ENCODE results near the gene MORN3. TPM values are rescaled to one million over a fixed set of nuclear protein-coding genes. Genes with fewer than 3 reads are reported as not detected.

The MORN3 gene
- total and polyA plus RNA-seq, 2 donors (not counting 1 experiment from before 2014, with no cell fraction given) = 0.22 to 1.3 TPM

DNA sequence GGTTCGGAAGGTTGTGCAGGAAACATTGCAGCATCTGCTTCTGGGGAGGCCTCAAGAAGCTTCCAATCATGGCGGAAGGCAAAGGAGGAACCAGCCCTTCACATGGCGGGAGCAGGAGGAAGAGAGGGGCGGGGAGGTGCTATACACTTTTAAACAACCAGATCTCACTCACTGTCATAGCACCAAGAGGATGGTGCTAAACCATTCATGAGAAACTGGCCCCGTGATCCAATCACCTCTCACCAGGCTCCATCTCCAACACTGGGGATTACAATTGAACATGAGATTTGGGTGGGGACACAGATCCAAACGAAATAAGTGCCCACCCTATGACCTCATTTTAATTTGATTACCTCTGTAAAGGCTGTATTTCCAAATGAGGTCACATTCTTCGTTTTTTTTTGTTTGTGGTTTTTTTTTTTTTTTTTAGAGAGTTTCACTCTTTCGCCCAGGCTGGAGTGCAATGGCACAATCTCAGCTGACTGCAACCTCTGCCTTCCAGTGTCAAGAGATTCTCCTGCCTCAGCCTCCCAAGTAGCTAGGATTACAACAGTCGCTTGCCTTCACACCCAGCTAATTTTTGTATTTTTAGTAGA, 54.5 kb downstream of the MORN3 start:
- CTCF ChIA-PET = interaction anchor here (1.2 to 1.3 kb wide), 2 partner anchors 62 to 76 kb away, joined by 3 read pairs; no protein-coding TSS in a partner anchor
- Histone ChIP-seq H3K4me1 (ENCODE audit: control insufficient read depth in 2 of 2, insufficient read depth in 2 of 2, low read length in 2 of 2) (peaks cover 15 to 26% of the 10 kb centered on the region in 2 donors), H2AFZ (ENCODE audit: insufficient read depth, low read depth, low read length, poor library complexity, severe bottlenecking) (no peak overlapping the region), H3K27me3 (replicated peaks in 1 of 4; ENCODE audit: control extremely low read depth in 1 of 4, control insufficient read depth in 3 of 4, insufficient read depth in 4 of 4, low read length in 3 of 4) (no peaks in the 10 kb centered on the region), H3K9ac (ENCODE audit: low read length) (no peak overlapping the region), H3K4me3 (ENCODE audit: control extremely low read depth in 1 of 5, extremely low read depth in 1 of 5, insufficient read depth in 1 of 5, low read depth in 2 of 5, low read length in 4 of 5) (no peak overlapping the region), H3K36me3 (replicated peaks in 1 of 2; ENCODE audit: control extremely low read depth in 1 of 2, control insufficient read depth in 1 of 2, extremely low read depth in 1 of 2, insufficient read depth in 2 of 2, low read length in 1 of 2) (no peaks in the 10 kb centered on the region), H3K4me2 (replicated peaks; ENCODE audit: low read depth, low read length, poor library complexity, severe bottlenecking) (no peak overlapping the region), H3K79me2 (ENCODE audit: control insufficient read depth, insufficient read depth, low read length) (no peaks in the 10 kb centered on the region), H3K9me3 (ENCODE audit: control extremely low read depth in 1 of 3, control insufficient read depth in 2 of 3, insufficient read depth in 1 of 3, low read length in 2 of 3) (peaks cover 0 to 9% (median 0%) of the 10 kb centered on the region in 3 donors), H4K20me1 (ENCODE audit: control insufficient read depth, insufficient read depth, low read length, poor library complexity, severe bottlenecking) (no peaks in the 10 kb centered on the region), H3K27ac (ENCODE audit: low read length in 2 of 2) (no peak overlapping the region)
- POLR2A ChIA-PET = interaction anchor here (0.7 kb wide), 1 partner anchor 162 kb away, joined by 8 read pairs; no protein-coding TSS in a partner anchor
- DNase-seq (no peak), ATAC-seq (ENCODE audit: low read depth) (peak; percentile 24)
- WGBS (ENCODE audit: insufficient coverage) = 85% methylated on average over 2 of the region's 9 CpGs
- intact Hi-C loops (cut with micrococcal nuclease) = no loop called here
- Mint-ChIP-seq H3K4me3 (no peak overlapping the region), H3K9me3 (ENCODE audit: insufficient read depth) (no peaks in the 10 kb centered on the region), H3K27me3 (no peaks in the 10 kb centered on the region), H3K27ac (peak overlapping the region; percentile 17), H3K4me1 (peaks cover 24% of the 10 kb centered on the region)
- TF ChIP-seq CTCF (IDR thresholded peaks at IDR 0.05) (no peak), EZH2 (IDR thresholded peaks at IDR 0.05; ENCODE audit: borderline replicate concordance, insufficient read depth, low read depth, low read length, poor library complexity, severe bottlenecking) (no peak)

DNA sequence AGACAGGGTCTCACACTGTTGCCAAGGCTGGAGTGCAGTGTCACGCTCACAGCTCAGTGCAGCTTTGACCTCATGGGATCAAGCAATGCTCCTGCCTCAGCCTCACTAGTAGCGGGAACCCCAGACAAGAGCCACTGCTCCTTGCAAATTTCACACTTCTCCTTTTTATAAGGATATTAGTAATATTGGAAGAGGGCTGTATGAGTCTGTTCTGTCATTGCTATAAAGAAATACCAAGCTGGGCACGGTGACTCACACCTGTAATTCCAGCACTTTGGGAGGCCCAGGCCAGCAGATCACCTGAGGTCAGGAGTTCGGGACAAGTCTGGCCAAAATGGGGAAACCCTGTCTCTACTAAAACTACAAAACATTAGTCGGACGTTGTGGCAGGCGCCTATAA, 56.0 kb downstream of the MORN3 start:
- CTCF ChIA-PET = interaction anchor here (1.0 to 1.3 kb wide), 3 partner anchors 13 to 113 kb away, joined by 3 to 6 read pairs (median 3); no protein-coding TSS in a partner anchor
- Histone ChIP-seq H3K9ac (ENCODE audit: low read length) (no peak overlapping the region), H3K4me1 (ENCODE audit: control insufficient read depth in 2 of 2, insufficient read depth in 2 of 2, low read length in 2 of 2) (peaks cover 2 to 11% of the 10 kb centered on the region in 2 donors), H3K4me2 (replicated peaks; ENCODE audit: low read depth, low read length, poor library complexity, severe bottlenecking) (no peak overlapping the region), H2AFZ (ENCODE audit: insufficient read depth, low read depth, low read length, poor library complexity, severe bottlenecking) (no peak overlapping the region), H3K79me2 (ENCODE audit: control insufficient read depth, insufficient read depth, low read length) (no peaks in the 10 kb centered on the region), H3K27me3 (replicated peaks in 1 of 4; ENCODE audit: control extremely low read depth in 1 of 4, control insufficient read depth in 3 of 4, insufficient read depth in 4 of 4, low read length in 3 of 4) (no peaks in the 10 kb centered on the region), H3K9me3 (ENCODE audit: control extremely low read depth in 1 of 3, control insufficient read depth in 2 of 3, insufficient read depth in 1 of 3, low read length in 2 of 3) (peaks cover 0 to 9% (median 0%) of the 10 kb centered on the region in 3 donors), H4K20me1 (ENCODE audit: control insufficient read depth, insufficient read depth, low read length, poor library complexity, severe bottlenecking) (no peaks in the 10 kb centered on the region), H3K4me3 (ENCODE audit: control extremely low read depth in 1 of 5, extremely low read depth in 1 of 5, insufficient read depth in 1 of 5, low read depth in 2 of 5, low read length in 4 of 5) (no peak overlapping the region), H3K36me3 (replicated peaks in 1 of 2; ENCODE audit: control extremely low read depth in 1 of 2, control insufficient read depth in 1 of 2, extremely low read depth in 1 of 2, insufficient read depth in 2 of 2, low read length in 1 of 2) (no peaks in the 10 kb centered on the region), H3K27ac (ENCODE audit: low read length in 2 of 2) (no peak overlapping the region)
- 71% methylated on average over 6 of the region's 7 CpGs for WGBS (ENCODE audit: insufficient coverage)
- no peak overlapping the region for H3K4me3 Mint-ChIP-seq
- H3K27ac Mint-ChIP-seq = no peak overlapping the region
- H3K27me3 Mint-ChIP-seq = no peaks in the 10 kb centered on the region
- POLR2A ChIA-PET = interaction anchor here (0.6 to 1.5 kb wide), 3 partner anchors 25 to 81 kb away, joined by 3 to 7 read pairs (median 3); no protein-coding TSS in a partner anchor
- H3K9me3 Mint-ChIP-seq (ENCODE audit: insufficient read depth) = no peaks in the 10 kb centered on the region
- intact Hi-C loops (cut with micrococcal nuclease) = no loop called here
- no peak for ATAC-seq (ENCODE audit: low read depth)
- DNase-seq = no peak
- H3K4me1 Mint-ChIP-seq = peaks cover 10% of the 10 kb centered on the region
- TF ChIP-seq EZH2 (IDR thresholded peaks at IDR 0.05; ENCODE audit: borderline replicate concordance, insufficient read depth, low read depth, low read length, poor library complexity, severe bottlenecking) (no peak), CTCF (IDR thresholded peaks at IDR 0.05) (no peak)

Data from B cell (primary cell).